ENCODE measurements around the gene KRTAP20-4. TPM values are rescaled to one million over a fixed set of nuclear protein-coding genes. Genes with fewer than 3 reads are reported as not detected.

Gene KRTAP20-4
- total and polyA plus RNA-seq, 10 of the 15 experiments (the other 5 are each of a cell fraction or from before 2014, with no cell fraction given): not detected

DNA sequence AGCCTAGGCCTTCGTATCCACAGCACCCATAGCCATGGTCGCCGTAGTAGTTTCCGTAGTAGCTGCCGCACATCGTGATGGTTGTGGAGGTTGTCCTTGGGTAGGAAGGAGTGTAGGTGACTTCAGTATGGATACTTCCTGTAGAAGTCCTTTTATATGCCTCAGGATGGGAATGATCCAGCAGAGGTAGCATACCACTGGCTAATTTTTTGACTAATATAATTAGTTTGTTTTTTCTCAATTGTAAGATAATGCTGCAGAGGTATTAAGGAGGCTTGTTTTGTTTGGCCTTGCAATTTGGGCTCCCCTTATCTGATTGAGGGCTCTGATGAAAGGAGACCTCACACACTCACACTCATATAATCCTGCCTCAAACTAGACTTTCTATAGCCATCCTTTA is 21.6 kb upstream of the KRTAP20-4 start, which contains the start of gene KRTAP6-2:
TSS of gene KRTAP6-2 (minus strand) at position 101 of the 400 bp plus-strand sequence. CDS start at position 73, 28 bp downstream.
- Histone ChIP-seq H2AFZ (ENCODE audit: control insufficient read depth, low read depth, low read length) (no peak within 1 kb of the TSS), H3K27ac (ENCODE audit: control insufficient read depth, insufficient read depth) (no peak within 1 kb of the TSS), H3K9ac (ENCODE audit: control insufficient read depth, insufficient read depth, low read length) (no peak within 1 kb of the TSS), H3K4me3 (no peak within 1 kb of the TSS), H3K36me3 (ENCODE audit: control insufficient read depth in 2 of 2, insufficient read depth in 2 of 2, low read length in 1 of 2) (no peaks in the 10 kb centered on the region), H3K79me2 (ENCODE audit: control insufficient read depth, insufficient read depth, low read length) (no peaks in the 10 kb centered on the region), H3K9me3 (replicated peaks; ENCODE audit: control insufficient read depth, insufficient read depth, low read length) (no peaks in the 10 kb centered on the region), H3K4me1 (ENCODE audit: control insufficient read depth, insufficient read depth, low read length) (no peaks in the 10 kb centered on the region), H3K27me3 (replicated peaks in 1 of 2; ENCODE audit: control insufficient read depth in 2 of 2, insufficient read depth in 2 of 2, low read length in 1 of 2) (no peaks in the 10 kb centered on the region), H3K4me2 (ENCODE audit: control insufficient read depth, insufficient read depth) (no peak within 1 kb of the TSS), H4K20me1 (ENCODE audit: control insufficient read depth, insufficient read depth) (no peaks in the 10 kb centered on the region)
- CTCF ChIA-PET: no interaction called here
- RAD21 ChIA-PET (ENCODE audit: unreplicated experiment): no interaction called here
- POLR2A ChIA-PET: no interaction called here
- BruUV-seq (replicated peaks): no TSS peak
- ATAC-seq: no peak
- no peak for DNase-seq (ENCODE audit: low read depth, low spot score)
- in situ Hi-C loops (cut with MboI): no loop called here
- intact Hi-C loops (cut with micrococcal nuclease; ENCODE audit: unreplicated experiment): no loop called here
- SMC1A ChIA-PET (ENCODE audit: uncharacterized antibody, unreplicated experiment): no interaction called here
- FAIRE-seq: no peak
- 60% methylated on average over 6 of the region's 6 CpGs for WGBS (ENCODE audit: insufficient coverage, insufficient replicate concordance, low lambda C conversion rate, missing lambda C conversion rate)
- no peak for TF ChIP-seq IRF4 (IDR thresholded peaks at IDR 0.05; ENCODE audit: low read depth, low read length)
- TF ChIP-seq ZSCAN29 (IDR thresholded peaks at IDR 0.05): no peak
- TF ChIP-seq, protein P1, sequence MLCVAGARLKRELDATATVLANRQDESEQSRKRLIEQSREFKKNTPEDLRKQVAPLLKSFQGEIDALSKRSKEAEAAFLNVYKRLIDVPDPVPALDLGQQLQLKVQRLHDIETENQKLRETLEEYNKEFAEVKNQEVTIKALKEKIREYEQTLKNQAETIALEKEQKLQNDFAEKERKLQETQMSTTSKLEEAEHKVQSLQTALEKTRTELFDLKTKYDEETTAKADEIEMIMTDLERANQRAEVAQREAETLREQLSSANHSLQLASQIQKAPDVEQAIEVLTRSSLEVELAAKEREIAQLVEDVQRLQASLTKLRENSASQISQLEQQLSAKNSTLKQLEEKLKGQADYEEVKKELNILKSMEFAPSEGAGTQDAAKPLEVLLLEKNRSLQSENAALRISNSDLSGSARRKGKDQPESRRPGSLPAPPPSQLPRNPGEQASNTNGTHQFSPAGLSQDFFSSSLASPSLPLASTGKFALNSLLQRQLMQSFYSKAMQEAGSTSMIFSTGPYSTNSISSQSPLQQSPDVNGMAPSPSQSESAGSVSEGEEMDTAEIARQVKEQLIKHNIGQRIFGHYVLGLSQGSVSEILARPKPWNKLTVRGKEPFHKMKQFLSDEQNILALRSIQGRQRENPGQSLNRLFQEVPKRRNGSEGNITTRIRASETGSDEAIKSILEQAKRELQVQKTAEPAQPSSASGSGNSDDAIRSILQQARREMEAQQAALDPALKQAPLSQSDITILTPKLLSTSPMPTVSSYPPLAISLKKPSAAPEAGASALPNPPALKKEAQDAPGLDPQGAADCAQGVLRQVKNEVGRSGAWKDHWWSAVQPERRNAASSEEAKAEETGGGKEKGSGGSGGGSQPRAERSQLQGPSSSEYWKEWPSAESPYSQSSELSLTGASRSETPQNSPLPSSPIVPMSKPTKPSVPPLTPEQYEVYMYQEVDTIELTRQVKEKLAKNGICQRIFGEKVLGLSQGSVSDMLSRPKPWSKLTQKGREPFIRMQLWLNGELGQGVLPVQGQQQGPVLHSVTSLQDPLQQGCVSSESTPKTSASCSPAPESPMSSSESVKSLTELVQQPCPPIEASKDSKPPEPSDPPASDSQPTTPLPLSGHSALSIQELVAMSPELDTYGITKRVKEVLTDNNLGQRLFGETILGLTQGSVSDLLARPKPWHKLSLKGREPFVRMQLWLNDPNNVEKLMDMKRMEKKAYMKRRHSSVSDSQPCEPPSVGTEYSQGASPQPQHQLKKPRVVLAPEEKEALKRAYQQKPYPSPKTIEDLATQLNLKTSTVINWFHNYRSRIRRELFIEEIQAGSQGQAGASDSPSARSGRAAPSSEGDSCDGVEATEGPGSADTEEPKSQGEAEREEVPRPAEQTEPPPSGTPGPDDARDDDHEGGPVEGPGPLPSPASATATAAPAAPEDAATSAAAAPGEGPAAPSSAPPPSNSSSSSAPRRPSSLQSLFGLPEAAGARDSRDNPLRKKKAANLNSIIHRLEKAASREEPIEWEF (IDR thresholded peaks at IDR 0.05; ENCODE audit: insufficient replicate concordance, low read depth, low read length): no peak
- TF ChIP-seq CBX3 (IDR thresholded peaks at IDR 0.05; ENCODE audit: borderline replicate concordance, low read depth): no peak
- no peak for TF ChIP-seq SPI1 (IDR thresholded peaks at IDR 0.05; ENCODE audit: borderline replicate concordance, insufficient read depth, low read depth, low read length)
- TF ChIP-seq, protein P2, sequence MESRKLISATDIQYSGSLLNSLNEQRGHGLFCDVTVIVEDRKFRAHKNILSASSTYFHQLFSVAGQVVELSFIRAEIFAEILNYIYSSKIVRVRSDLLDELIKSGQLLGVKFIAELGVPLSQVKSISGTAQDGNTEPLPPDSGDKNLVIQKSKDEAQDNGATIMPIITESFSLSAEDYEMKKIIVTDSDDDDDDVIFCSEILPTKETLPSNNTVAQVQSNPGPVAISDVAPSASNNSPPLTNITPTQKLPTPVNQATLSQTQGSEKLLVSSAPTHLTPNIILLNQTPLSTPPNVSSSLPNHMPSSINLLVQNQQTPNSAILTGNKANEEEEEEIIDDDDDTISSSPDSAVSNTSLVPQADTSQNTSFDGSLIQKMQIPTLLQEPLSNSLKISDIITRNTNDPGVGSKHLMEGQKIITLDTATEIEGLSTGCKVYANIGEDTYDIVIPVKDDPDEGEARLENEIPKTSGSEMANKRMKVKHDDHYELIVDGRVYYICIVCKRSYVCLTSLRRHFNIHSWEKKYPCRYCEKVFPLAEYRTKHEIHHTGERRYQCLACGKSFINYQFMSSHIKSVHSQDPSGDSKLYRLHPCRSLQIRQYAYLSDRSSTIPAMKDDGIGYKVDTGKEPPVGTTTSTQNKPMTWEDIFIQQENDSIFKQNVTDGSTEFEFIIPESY (IDR thresholded peaks at IDR 0.05): no peak
- TF ChIP-seq, protein P3, sequence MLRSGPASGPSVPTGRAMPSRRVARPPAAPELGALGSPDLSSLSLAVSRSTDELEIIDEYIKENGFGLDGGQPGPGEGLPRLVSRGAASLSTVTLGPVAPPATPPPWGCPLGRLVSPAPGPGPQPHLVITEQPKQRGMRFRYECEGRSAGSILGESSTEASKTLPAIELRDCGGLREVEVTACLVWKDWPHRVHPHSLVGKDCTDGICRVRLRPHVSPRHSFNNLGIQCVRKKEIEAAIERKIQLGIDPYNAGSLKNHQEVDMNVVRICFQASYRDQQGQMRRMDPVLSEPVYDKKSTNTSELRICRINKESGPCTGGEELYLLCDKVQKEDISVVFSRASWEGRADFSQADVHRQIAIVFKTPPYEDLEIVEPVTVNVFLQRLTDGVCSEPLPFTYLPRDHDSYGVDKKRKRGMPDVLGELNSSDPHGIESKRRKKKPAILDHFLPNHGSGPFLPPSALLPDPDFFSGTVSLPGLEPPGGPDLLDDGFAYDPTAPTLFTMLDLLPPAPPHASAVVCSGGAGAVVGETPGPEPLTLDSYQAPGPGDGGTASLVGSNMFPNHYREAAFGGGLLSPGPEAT (IDR thresholded peaks at IDR 0.05; ENCODE audit: low read depth): no peak
- TF ChIP-seq IKZF2 (IDR thresholded peaks at IDR 0.05): no peak
- TF ChIP-seq, protein P4, sequence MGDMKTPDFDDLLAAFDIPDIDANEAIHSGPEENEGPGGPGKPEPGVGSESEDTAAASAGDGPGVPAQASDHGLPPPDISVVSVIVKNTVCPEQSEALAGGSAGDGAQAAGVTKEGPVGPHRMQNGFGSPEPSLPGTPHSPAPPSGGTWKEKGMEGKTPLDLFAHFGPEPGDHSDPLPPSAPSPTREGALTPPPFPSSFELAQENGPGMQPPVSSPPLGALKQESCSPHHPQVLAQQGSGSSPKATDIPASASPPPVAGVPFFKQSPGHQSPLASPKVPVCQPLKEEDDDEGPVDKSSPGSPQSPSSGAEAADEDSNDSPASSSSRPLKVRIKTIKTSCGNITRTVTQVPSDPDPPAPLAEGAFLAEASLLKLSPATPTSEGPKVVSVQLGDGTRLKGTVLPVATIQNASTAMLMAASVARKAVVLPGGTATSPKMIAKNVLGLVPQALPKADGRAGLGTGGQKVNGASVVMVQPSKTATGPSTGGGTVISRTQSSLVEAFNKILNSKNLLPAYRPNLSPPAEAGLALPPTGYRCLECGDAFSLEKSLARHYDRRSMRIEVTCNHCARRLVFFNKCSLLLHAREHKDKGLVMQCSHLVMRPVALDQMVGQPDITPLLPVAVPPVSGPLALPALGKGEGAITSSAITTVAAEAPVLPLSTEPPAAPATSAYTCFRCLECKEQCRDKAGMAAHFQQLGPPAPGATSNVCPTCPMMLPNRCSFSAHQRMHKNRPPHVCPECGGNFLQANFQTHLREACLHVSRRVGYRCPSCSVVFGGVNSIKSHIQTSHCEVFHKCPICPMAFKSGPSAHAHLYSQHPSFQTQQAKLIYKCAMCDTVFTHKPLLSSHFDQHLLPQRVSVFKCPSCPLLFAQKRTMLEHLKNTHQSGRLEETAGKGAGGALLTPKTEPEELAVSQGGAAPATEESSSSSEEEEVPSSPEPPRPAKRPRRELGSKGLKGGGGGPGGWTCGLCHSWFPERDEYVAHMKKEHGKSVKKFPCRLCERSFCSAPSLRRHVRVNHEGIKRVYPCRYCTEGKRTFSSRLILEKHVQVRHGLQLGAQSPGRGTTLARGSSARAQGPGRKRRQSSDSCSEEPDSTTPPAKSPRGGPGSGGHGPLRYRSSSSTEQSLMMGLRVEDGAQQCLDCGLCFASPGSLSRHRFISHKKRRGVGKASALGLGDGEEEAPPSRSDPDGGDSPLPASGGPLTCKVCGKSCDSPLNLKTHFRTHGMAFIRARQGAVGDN (IDR thresholded peaks at IDR 0.05): no peak
- no peak for TF ChIP-seq GATAD2B (conservative IDR thresholded peaks at IDR 0.05; ENCODE audit: low read depth)
- TF ChIP-seq ZNF207 (IDR thresholded peaks at IDR 0.05; ENCODE audit: borderline replicate concordance): no peak
